GM19025 (cell line): ENCODE data around the gene TBL1X.

ENCODE experiments used
- ATAC-seq: cut with Tn5 transposase; IDR thresholded peaks from one replicate; pipeline ENCODE4 v1.9.1; 2021; ENCODE audit warnings: mild to moderate bottlenecking, low read depth, moderate library complexity; ENCODE audit not compliant: unreplicated experiment

The TBL1X gene

DNA sequence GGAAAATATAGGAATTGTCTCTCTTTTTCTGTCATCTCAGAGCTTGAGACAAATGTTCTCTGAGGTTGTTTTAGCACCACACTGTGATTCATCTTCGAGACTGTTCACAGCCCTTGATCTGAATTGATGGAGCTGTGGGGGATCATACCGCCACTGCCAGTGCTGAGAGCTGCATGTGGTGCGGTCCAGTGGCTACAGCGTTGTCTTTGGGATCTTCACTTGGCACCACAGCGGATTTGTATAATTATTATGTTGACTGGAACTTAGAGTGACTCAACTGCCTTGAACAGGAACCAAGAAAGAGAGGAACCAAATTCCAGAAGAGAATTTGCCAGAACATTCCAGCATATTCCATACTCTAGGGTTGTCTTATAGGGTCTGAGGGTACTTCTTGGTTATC, 29.1 kb downstream of the TBL1X start:
- ATAC-seq: no peak

DNA sequence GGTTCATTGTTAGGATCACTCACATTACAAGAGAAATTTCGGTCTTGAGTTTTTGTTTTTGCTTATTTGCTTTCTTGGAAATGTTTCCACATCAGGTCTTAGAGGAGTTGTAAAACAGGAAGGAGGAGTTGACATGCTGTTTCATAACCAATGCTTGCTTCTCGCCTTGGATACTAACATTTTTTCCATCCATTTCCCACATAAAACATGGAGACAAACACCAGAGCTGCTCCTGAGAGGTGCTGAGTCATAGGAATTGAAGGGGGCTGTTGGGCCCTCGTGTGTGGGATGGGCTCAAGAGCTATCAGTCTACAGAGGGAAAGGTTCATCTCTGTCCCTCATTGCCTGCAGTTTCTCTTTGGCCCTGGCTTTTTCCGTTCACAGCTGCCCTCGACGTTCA, 29.9 kb downstream of the TBL1X start:
- ATAC-seq: no peak

DNA sequence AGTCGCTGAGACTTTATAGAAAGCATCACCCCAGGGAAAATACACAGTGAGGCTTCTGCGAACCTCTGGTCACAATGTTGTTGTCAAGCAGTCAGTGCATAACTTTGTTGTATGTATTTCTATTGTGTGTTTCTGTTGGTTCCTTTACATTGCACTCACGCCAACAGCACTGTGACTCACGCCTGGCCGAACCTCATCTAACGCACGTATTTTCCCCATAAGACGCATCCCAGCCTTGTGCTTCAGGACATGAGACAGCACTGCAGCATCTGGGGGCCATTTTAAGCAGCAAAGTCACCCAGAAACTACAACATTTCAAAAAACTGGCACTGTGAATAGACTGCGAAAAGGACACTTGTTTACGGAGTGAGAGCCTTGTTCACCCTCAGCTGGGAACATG, 30.6 kb downstream of the TBL1X start:
- ATAC-seq: no peak

DNA sequence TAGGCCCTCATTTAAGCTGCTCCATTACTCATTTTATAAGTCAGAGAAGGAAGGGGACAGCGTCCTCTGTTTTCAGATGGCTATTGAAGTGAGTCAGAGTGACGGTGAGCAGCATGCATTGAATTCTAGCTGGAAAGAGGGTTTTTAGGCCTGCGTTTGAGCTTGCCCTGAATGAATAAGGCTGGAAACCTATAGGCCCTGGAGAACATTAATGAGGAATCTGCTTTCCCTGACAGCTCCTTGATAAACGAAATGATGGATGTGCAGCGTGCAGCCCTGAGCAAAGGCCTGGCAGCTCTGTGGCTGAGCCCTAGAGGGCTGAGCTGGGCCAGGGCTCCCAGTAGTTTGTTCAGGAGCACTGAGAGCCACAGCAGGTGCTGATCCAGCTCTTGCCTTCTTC, 33.4 kb downstream of the TBL1X start:
- no peak for ATAC-seq

DNA sequence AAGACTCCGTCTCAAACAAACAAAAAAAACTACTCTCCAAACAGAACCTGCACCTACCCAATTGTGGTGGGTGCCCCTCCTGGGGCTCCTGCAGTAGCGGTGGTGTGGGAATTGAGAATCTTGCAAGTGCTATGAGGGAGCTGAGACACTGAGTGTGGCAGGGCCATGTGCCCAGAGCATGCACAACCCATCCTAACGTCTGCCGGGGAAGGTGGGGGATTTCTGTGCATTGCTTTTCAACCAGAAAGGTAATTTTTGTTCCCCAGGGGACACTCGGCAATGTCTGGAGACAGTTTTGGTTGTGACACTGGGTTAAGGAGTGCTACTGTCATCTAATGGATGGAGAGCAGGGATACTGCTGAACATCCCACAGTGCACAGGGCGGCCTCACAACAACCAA, 35.7 kb downstream of the TBL1X start:
- ATAC-seq: no peak

DNA sequence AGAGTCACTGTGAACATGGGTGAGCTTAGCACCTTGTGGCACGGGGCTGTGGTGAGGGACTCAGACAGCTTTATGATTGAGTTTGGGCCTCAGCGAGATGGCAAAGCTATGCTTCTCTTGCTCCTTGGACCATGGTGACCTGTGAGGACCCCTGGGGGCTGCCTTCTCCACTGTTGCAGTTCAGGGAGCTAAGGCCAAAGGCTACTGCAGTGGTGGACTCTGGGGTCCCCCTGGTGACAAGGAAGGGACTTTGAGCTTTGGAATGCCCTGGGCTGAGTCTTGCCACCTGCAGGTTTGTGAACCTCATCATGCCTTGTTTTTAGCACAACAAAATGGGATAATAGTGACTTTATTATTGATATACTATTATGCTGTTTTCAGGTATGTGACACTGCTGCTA, 36.5 kb downstream of the TBL1X start:
- no peak for ATAC-seq

DNA sequence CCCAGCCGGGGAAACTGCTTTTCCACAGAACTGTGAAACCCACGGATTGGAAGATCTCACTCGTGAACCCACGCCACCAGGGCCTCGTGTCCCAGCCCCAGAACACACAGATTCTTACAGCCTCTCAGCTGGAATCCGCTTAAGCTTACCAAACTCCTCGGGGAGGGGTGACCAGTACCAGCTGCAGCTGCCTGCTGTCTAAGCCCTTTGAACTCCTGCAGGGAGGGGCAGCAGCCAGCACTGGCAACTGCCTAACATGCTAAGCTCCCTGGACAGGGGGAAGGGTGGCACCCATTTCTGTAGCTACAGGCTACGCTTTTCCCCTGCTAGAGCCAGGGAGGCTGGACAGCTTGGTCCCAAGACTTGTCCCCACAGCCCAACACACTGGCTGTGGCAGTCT, 38.4 kb downstream of the TBL1X start:
- no peak for ATAC-seq

DNA sequence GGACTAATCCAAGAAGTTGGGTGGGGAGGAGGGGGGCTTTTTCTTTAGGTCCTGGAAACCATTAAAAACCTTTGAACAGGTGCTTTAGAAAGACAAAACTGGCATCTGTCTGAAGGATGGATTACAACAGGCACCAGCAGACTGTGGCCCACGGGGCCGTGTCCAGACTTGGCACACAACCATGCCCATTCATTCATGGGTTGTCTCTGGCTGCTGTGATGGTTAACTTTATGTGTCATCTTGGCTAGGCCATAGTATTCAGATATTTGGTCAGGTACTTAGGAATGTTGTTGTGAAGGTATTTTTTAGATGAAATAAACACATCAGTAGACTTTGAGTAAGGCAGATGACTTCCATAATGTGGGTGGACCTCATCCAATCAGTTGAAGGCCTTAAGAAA, 45.5 kb downstream of the TBL1X start:
- no peak for ATAC-seq

DNA sequence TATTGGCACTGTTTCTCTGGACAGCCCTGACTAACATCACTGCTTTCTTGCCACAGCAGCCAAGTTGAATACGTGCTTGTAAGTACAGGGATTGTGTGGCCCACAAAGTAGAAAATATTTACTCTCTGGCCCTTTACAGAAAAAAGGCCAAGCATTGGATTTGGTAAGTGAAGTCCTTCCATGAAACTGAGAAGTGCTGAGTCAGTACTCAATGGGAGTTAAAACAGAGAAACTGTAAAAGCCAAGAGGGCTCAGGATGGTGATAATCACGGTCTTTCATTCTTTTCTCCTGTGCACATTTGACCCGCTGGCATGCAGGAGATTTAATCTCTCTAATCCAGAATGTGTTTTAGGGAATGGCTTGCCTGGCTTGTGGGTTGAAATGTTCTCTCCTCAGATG, 46.1 kb downstream of the TBL1X start:
- ATAC-seq: no peak

DNA sequence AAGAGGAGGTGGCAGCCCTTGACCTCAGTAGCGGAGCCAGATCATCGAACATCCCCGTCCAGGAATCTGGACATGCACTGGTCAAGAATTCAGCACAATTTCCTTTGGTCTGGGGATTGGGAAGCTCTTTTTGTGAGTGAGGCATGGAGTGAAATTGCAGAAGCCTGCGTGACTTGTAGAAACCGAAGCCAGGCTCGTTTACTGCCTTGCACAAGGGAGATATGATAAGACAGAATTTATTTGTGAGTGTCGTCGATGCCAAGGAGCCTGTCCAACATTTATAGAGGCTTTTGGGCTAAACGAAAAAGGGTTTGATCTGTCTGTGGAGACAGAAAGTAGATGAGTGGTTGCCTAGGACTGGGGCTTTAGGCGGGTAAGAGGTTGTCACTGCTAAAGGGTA, 50.6 kb downstream of the TBL1X start:
- no peak for ATAC-seq

DNA sequence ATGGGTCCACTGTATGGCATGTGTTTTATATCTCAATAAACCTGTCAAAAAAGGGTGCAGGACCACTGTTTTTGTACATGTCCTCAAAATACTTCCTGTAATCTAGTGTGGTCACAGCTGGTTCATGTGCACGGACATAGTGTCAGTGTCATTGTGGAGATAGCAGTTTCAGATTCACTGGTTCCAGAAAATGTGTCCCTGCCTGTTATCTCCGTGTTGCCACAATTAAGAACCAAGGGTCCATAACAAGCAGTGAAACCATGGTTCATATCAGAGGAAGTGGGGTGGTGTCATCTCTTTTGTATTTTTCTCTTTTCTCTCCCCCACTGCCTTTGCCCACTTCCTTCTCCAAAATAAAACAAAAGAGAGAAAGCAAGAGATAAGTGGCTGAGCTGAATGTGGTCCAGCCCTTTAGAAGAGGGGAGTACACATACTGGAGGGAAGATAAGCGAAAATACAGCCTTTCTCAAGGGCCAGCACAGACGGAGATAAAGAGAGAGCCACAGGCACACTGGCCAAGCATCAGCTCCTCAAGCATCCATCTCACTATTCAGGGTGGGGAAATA, 51.2 kb downstream of the TBL1X start:
- ATAC-seq: no peak

DNA sequence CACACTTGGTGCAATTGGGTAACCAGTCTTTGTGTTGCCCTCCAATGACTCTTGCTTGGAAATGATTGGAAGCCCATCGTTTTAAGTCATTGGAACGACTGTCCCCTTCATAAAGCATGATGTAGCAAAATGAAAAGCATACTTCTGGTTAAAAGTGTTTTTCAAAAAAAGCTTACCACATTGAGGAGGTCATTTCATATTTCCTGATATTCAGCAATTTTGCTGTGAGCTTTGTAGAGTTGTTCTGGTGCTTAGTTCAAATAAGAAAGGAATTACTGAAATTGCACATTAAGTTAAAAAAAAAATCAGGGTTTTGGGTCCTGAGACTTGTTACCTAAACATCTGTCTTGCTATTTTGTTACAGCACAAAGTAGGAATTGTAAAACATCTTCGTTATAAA, 51.8 kb downstream of the TBL1X start:
- no peak for ATAC-seq

DNA sequence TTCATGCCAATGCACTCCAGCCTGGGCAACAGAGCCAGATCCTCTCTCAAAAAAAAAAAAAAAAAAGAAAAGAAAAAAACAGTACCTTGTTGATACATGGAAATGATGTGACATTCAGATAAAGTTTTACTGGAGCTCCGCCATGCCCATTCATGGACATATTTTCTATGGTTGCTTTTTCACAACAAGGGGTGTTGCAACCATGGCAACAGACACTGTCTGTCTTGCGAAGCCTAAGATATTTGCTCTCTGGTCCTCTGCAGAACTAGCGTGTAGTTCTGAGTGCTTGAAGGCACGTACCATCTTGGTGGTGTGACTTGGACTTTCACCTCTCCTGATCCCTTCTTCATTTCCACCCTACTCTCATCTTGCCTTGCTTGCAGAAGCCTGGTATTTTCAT, 53.2 kb downstream of the TBL1X start:
- ATAC-seq: no peak

DNA sequence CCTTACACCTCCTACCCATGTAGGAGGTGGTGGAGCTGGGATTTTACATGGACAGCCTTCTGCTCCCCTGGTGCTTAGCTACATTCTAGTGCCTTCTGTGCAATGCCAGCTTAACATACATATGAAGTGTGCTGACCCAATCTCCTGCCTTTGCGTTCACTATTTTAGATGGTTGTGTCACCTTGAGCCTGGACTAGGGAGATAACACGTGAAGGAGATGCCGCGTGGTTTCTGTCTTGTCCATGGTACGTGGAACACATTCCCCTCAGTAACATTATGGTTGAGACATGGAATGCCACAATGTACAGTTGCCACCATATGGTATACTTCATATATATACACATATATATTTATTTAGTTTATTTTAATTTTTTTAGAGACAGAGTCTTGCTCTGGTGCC, 54.0 kb downstream of the TBL1X start:
- no peak for ATAC-seq

DNA sequence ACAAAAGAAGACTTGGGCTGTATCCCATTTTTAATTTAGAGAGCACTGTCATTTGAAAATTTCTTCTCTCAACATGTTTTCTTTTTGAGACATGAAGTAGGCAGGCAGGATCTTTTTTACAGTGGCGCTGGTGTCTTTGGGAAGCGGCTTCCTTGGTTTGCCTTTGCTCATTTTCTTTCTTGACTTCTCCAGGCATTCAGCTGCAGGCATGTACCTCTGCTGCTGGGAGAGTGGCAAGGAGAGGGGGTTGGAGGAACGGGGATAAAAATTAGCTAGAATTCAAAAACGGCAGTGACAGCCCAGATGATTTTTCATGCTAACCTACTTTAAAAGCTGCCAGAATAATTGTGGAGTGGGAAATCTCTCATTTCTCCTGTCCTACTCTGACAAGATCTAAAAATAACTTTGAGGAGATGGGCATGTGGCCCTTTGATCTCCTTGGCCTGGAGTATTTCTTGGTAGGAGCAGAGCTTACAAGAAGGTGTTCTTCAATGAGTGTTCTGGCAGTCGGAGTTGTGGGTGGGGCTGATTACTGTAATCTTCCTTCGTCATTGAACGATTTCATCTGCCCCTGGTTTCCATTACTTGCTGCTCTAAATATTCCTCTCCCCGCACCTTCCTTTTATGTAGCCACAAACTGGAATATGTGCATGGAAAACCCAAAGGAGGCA, 54.8 kb downstream of the TBL1X start:
- ATAC-seq: no peak

DNA sequence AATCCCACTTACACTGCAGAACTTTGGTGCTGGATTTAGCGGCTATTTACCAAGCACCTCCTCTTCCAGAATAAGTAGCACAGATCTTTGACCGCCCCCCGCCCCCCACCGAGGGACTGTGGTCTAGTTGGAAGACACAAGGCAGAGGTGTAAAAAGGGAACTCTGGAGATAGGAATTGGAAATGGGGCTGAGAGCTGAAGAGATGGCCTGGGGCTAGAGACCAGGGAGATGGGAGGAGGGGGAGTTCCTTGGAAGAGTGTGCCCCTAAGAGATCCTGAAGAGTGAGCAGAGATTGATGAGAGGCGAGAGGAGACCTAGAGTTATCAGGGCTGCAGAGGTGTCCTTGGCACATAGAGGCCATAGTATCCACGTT, 55.3 kb downstream of the TBL1X start:
- no peak for ATAC-seq

DNA sequence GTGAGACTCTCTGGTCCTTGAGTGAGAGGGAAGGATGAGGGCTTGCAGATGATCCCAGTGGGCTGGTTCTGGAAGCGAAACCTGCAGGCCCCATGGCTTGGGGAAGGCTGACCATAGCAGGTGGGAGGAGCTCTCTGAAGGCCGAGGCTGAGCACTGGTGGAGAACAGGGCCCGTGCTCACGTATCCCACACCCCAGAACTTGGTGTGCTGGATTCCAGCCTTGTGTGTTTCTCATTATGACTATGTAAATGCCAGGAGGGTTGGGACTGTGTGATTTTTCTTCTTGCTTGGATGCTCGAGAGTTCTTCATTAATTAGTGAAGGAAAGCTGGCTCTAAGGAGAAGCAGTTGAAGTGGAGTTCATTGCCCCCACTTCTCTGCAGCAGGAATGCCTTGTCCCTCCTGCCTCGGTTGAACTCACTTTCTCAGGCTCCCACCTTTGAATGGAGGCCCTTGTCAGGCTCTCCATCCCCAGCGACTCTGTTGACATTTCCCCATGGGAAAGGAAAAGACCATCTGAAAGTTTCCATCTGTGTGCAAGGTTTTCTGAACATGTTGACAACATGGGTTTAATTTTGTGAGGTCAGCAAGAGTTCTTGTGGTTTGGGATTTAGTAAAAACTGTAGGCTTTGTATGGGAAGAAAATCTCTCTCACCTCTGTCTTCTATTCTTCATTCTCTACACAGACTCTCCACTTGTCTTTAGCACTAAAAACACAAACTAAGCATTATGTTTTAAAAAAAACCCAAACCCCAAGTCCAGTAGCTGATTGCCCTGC, 57.7 kb downstream of the TBL1X start:
- ATAC-seq: no peak

DNA sequence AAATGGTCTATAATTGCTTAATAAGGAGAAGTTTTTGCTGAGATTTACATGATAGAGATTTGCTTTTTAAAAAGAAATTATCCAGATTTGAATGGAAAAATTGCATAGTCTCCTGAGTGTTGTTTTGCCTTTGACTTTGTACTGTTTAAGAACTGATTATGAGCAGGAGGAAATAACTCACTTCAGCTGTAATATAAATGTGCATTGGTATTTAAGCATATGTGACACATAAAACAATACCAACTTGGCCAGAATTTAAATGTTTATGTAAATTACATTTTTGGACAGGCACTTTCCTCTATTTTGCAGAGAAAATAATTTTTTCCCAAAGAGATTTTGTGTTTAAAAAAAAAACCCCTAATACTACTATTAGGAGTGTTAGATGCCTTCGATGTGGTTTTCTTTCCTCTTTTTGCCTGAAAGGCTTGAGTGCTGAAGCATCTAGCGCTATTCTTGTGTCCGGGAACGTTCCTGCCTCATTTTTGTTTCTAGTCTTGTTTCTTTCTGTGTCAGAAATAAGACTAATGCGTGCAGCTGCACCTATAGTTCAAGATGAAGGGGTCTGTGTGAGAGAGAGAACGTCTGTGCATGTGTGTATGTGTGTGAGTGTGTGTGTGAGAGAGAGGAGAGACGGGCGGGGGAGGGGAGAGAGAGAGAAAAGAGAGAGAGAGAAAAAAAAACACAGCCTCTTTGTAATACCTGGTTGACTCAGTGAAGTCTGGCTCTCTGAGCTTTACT, 60.8 kb downstream of the TBL1X start:
- ATAC-seq: no peak

DNA sequence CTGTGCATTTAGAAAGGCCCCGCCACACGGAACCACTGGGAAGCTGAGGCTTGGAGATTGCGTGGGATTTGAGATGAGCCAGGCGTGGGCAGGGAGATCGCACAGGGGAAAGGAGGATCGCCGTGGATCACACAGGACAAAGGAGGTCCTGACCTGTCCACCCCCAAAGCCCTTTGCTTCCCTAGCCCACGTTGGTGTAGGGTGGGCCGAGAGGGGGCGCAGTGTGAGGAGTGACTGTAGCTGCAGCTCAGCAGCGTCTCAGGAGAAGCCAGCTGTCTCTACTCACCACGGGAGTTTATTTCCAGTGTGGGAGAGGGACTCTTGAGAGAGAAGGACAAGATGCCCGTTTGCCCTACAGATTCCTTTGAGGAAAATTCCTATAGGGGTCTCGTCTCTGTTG, 62.1 kb downstream of the TBL1X start:
- ATAC-seq: no peak

DNA sequence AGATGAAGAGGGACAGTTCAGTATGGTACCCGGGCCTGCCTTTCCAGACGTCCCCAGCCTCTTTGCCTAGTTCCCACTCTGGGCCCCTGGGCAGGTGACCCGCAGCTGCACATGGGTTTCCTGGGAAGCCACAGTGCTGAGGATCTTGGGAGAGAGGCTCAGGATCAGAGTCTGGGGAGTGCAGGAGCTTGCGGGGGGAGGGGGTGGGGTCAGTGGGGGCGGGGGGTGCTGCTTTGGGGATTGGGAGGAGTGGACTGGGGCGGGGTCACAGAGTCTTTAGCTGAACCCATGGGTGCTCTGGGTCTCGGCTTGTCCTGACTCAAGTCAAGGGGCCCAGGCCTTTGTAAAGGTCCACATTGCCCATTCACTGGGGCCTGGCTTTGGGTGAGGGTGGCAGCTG, 63.6 kb downstream of the TBL1X start:
- ATAC-seq: no peak

DNA sequence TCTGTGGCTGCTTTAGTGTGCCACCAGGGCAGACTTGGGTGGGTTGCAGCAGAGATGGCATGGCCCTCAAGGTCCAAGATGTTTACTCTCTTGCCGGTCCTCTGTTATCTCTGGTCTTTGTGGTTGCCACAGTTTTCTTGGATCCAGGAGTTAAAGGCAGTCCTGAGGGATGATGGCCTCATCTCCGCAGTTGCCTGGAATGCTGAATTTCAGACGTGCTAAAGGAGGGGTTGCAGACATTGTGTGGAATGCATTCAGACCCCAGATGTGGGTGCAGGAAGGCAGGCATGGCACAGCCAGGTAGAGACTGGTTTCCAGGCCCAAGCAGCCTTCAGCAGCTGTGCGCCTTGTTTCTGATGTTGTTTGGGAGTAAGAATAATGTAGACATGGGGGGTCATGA, 64.4 kb downstream of the TBL1X start:
- ATAC-seq: no peak
